ENCODE measurements around the gene FRAS1.

DNA sequence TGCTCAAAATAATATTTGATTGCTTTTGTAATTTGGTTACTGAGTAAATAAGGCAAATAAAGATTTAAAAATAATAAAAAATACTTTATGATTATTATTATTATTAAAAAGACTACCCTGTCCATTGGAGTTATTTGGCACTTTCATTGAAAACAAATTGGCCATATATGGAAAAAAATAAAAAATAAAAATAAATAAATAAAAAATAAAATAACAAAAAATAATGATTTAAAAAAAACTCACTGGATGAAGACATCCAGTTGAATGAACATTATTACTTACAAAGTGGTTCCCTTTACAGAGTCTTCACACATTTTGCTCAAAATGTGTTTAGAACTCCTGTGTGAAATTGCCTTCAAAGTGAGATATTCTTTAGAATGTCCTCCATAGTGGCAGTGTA lies 353.1 kb downstream of the FRAS1 start:
- TF ChIP-seq, protein P1, sequence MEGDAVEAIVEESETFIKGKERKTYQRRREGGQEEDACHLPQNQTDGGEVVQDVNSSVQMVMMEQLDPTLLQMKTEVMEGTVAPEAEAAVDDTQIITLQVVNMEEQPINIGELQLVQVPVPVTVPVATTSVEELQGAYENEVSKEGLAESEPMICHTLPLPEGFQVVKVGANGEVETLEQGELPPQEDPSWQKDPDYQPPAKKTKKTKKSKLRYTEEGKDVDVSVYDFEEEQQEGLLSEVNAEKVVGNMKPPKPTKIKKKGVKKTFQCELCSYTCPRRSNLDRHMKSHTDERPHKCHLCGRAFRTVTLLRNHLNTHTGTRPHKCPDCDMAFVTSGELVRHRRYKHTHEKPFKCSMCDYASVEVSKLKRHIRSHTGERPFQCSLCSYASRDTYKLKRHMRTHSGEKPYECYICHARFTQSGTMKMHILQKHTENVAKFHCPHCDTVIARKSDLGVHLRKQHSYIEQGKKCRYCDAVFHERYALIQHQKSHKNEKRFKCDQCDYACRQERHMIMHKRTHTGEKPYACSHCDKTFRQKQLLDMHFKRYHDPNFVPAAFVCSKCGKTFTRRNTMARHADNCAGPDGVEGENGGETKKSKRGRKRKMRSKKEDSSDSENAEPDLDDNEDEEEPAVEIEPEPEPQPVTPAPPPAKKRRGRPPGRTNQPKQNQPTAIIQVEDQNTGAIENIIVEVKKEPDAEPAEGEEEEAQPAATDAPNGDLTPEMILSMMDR (IDR thresholded peaks at IDR 0.05), result no peak
- no peak for TF ChIP-seq POLR2A (IDR thresholded peaks at IDR 0.05)

Measured in right lobe of liver (tissue), 4 donors.